Right kidney (tissue), 9 donors: Measurements from ENCODE around the gene FAN1.
"Not testable (repeated sequence)": the region's sequence is repeated elsewhere in the genome, so short reads cannot be mapped to it uniquely, and the experiment has no call there.

Experiments used
- DNase-seq: peaks from one replicate; pipeline ENCODE4 v3.0.0-alpha.2; 2016
- long read RNA-seq, 8 donors: transcript quantifications; one replicate each; lab custom pipeline, GENCODE V29; 2026

FAN1 gene
- long read RNA-seq, donor 1, full-length matches to known transcripts, result 2 of 14 reads
- long read RNA-seq, donor 1, partial matches to known transcripts, result 5 of 14 reads
- long read RNA-seq, donor 1, other reads (novel, unspliced or antisense), result 7 of 14 reads
- long read RNA-seq, donor 2, full-length matches to known transcripts, result 1 of 1 reads
- long read RNA-seq, donor 2, partial matches to known transcripts, result 0 of 1 reads
- long read RNA-seq, donor 2, other reads (novel, unspliced or antisense), result 0 of 1 reads
- long read RNA-seq, donor 3, full-length matches to known transcripts, result 3 of 8 reads
- long read RNA-seq, donor 3, partial matches to known transcripts, result 5 of 8 reads
- long read RNA-seq, donor 3, other reads (novel, unspliced or antisense), result 0 of 8 reads
- long read RNA-seq, donor 4, partial matches to known transcripts, result 7 of 8 reads
- long read RNA-seq, donor 4, other reads (novel, unspliced or antisense), result 0 of 8 reads
- long read RNA-seq, donor 5, partial matches to known transcripts, result 5 of 6 reads
- long read RNA-seq, donor 5, other reads (novel, unspliced or antisense), result 0 of 6 reads
- long read RNA-seq, donor 6, full-length matches to known transcripts, result 7 of 18 reads
- long read RNA-seq, donor 6, partial matches to known transcripts, result 11 of 18 reads
- long read RNA-seq, donor 6, other reads (novel, unspliced or antisense), result 0 of 18 reads
- long read RNA-seq, donor 7, result 0 reads
- long read RNA-seq, donor 8, full-length matches to known transcripts, result 4 of 12 reads
- long read RNA-seq, donor 8, partial matches to known transcripts, result 0 of 12 reads
- long read RNA-seq, donor 8, other reads (novel, unspliced or antisense), result 8 of 12 reads

DNA sequence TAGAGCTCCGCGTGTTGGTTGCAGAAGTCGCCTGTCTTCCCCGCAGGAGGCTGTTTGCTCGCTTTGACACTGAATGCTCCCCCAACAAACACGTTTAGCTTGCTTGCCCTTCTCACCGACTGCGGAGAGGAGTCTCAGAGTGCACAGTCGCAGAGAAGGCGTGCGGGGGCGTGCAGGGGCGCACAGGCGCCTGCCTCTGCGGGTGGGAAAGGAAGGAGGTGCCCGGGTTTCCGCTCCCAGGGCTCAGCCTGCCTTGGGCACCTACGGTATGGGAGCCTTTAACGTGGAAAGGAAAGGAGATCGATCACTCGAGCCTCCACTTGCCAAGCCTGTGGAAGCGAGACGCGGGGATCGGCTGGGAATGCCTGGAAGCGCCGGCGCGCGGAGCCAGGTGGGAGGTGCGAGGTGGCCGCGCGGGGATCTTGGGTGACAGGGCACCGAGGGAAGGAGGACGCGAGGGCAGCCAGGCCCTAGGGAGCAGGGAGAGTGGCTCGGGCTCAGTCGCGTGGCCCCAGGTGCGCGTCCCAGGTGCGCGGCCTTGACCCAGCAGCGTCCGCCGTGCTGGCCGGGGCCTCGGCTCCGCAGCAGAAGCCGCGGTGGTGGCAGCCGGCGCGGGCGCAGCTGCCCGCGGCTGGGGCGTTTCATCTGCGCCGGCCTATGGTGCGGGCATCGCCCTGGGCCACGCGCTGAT is at the start of gene FAN1:
TSS of gene FAN1 (plus strand) at position 419 of the 691 bp plus-strand sequence. CDS start 749 bp downstream, outside the sequence.
- DNase-seq, result peak; percentile 92

DNA sequence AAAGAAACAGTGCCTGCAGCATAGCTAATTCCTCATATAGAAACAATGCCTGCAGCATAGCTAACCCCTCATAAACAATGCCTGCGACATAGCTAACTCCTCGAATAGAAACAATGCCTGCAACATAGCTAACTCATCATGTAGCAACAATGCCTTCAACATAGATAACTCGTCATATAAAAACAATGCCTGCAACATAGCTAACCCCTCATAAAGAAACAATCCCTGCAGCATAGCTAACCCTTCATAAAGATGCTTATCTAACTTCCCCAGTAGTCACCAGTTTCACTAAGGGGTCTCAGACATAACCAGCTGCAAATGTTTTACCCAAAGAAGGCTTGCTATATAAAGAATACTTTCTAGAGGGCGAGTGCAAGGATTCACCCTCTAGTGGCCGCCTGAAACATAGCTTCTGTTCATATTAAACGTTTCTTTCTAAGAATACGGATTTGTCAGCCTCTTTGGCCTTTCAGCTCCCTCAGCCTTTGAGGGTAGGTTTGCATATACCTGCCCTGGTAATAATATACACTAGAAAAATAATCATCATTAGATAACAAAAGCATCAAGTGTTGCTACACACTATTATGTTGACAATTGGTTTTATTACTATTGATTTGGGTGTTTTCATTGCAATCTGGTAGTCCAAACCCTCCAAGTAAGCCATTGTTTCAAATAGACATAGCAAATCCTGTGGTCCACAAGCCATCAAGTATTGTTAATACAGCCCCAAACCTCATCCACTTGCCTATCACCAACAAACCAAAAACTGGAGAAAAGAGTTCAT is 44.4 kb upstream of the FAN1 start:
- DNase-seq, result peak; percentile 4

DNA sequence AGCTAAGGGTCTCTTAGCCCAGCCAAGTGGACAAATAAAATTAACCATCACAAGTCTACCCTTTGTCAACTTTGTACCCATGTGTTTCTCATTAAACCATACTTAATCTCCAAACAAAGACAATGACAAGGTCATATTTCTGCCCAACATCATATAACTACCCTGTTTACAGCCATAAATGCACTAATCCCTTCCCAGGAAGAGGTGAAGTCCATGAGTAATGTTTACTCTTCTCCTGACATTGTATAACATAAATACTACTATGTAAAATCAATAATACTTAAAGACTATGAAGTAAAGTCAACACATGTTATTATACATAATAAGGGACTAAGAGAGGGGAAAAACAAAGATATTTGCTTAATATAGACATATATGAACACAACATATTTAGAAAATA is 38.5 kb upstream of the FAN1 start:
- no peak for DNase-seq

DNA sequence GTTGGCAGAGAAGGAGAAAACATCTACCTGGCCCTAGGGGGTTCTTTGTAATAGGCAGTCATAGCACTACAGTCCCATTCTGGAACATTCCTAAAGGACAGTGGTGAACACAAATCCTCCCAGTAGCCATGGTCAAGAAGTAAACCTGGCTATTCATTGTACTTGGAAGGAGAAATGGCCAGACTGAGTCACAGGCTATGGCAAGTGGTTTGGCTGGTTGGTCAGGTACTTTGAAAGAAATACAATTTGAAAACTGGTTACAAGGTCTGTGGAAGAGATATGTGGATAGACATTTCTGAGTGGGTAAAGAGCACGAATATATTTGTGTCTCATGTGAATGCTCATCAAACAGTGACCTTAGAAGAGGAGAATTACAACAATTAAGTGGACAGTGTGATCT is 33.0 kb upstream of the FAN1 start:
- DNase-seq, result no peak

DNA sequence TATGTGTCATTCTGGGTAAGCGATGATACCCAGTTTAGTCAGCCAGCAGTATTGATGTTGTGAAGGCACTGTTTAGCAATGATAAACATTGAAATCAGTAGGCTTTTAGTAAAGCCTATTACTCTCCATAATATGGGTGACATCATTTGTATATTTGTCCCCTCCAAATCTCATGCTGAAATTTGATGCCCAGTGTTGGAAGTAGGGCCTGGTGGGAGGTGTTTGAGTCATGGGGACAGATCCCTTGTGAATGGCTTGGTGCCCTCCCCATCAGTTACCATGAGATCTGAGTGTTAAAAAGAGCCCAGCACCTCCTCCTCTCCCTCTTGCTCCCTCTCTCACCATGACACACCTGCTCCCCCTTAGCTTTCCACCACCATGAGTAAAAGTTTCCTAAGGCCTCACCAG is 31.4 kb upstream of the FAN1 start:
- DNase-seq, result no peak

DNA sequence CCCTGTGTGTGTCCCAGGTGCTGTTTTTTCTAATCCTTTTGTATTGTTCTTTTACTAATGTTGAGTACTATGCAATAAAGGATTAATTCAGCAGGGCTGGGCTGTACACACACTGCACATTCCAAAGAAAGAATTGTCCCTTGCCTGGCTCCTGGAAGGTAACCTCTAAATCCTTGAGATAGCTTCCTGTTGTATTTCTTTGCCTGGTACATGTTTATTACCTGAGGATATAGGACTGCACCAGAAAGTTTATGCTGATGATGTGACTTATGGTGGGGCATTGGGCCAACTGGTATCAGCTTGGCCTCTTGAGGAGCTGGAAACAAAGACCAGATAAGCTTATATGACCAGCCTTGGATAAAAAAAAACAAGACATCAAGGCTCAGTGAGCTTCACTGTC is 26.6 kb upstream of the FAN1 start:
- DNase-seq, result no peak

DNA sequence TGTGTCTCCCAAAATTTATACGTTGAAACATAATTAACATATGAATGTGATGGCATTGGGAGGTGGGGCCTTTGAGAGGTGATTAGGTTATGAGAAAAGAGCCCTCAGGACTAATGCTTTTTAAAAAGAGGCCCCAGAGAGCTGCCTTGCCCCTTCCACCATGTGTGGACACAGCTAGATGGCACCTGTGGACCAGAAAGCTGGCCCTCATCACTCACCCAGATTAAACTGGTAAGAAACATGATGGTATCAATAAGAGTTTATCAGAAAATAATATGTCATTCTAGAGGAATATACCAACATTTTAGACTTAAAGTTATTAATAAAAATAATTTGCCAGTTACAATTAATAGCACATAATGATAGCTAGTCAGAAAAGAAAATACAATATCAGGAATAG is 25.2 kb upstream of the FAN1 start:
- no peak for DNase-seq

DNA sequence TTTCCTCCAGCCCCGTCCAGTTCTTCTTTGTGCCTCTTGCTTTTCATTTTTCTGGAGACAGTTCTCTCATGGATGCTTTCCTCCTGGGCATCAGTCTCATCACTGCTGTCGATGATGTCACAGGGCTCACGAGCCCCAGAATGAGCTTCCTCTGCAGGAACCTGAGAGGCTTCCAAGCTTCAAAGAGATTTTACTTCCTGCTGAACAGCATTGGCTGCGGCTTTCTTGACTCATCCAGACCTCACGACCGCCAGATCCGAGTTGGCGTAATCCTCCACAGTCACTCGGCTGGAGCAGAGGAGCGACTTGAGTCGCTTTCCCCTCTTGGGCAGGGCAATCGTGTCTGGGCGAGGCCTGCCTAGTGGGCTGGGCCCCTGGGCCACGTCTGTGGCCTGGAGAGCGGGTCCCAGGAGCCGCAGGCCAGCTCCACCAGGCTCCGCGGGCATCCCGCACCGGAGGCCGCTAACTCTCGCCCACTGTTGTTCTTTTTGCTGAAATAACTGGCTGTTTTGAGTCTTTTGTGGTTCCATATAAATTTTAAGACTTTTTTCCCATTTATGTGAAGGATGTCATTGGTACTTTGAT is 20.8 kb upstream of the FAN1 start:
- DNase-seq, result no peak

DNA sequence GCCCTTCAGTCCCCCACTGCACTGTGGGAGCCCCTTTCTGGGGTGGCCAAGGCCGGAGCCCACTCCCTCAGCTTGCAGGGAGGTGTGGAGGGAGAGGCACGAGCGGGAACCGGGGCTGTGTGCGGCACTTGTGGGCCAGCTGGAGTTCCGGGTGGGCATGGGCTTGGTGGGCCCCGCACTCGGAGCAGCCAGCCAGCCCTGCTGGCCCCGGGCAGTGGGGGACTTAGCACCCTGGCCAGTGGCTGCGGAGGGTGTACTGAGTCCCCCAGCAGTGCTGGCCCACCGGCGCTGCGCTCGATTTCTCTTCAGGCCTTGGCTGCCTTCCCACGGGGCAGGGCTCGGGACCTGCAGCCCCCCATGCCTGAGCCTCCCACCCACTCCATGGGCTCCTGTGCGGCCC is 20.0 kb upstream of the FAN1 start:
- DNase-seq, result not testable (repeated sequence)

DNA sequence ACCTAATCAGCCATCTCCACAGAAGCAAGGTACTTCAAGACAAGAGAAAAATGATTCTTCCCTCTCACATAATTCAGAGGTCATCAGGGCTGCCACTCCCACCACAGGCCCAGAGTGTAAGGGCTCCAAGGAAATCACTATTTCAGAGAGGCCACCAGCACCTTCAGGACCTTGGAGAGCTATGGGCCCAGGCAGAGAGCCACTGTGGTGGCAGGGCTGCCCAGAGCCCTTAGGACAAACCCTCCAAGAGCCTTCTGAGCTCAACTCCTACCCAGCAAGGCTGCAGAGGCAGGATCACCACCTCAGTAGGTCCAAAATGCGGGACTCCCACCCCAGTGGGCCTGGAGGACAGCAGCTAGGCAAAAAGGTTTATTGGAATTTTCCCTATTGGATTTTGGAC is 17.9 kb upstream of the FAN1 start:
- no peak for DNase-seq

DNA sequence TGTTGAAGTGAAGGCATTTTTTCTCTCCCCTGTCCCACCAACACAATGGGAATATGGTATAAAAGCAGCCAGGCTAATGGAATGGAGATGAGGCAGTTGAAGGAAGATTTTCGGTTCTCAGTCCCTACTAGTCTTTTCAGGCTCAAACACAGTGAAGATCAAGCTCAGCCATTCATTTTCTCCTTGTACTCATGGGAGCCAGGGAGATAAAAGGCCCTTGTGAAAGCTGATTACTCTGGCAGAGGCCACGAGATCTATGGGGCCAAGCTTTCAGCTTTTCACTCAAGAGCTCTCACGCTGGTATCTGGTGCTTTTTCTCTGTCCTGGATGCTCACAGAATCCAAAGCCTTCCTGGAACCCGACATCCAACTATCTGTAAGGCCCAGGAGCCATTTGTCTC is 14.5 kb upstream of the FAN1 start:
- no peak for DNase-seq

DNA sequence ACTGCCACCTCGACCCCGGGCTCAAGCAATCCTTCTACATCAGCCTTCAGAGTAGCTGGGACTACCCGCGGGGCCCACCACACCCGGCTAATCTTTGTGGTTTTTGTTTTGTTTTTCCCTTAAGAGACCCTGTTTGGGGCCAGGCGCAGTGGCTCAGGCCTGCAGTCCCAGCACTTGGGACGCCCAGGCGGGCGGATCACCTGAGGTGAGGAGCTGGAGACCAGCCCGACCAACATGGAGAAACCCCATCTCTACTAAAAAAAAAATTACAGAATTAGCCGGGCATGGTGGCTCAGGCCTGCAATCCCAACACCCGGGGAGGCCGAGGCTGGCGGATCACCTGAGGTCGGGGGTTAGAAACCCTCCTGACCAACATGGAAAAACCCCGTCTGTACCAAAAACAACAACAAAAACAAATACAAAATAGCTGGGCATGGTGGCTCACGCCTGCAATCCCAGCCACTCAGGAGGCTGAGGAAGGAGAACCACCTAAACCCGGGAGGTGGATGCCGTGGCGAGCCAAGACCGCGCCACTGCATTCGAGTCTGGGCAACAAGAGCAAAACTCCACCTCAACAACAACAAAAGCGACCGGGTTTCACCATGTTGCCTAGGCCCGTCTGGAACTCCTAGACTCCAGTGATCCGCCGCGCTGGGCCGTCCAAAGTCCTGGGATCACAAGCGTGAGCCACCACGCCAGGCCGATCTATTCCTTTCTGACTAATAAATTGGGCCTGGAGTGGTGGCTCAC is 8.1 kb upstream of the FAN1 start:
- no peak for DNase-seq

DNA sequence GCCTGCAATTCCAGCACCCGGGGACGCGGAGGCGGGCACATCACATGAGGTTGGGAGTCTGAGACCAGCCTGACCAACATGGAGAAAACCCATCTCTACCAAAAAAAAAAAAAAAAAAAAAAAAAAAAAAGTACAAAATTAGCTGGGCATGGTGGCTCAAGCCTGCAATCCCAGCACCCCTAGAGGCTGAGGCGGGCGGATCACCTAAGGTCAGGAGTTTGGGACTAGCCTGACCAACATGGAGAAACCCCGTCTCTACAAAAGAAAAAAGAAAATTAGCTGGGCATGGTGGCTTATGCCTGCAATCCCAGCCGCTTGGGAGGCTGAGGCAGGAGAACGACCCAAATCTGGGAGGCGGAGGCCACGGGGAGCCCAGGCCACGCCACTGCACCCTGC is 7.5 kb upstream of the FAN1 start:
- no peak for DNase-seq

DNA sequence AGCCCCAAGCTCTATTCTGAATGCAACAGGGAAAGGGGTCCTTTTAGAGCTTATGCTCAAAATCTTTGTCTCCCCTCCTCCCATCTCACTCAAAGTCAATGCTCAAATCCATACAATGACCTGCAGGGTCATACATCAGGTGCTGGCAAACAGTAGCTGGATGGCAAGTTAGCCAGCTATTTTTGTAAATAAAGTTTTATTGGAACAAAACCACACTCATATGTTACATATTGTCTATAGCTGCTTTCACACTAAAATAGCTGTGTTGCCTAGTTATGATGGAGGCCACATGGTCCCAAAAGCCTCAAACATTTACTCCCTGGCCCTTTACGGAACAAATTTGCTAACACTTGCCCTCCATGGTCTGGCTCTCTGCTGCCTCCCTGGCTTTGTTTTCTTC is 1.8 kb upstream of the FAN1 start:
- DNase-seq, result no peak

DNA sequence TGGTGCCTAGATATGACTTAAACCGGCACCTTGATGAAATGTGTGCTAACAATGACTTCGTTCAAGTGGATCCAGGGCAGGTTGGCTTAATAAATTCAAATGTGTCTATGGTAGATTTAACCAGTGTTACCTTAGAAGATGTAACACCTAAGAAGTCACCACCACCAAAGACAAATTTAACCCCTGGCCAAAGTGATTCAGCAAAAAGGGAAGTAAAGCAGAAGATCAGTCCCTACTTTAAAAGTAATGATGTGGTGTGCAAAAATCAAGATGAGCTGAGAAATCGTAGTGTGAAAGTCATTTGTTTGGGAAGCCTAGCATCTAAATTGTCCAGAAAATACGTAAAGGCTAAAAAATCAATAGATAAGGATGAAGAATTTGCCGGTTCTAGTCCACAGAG is 1.1 kb downstream of the FAN1 start:
- no peak for DNase-seq

DNA sequence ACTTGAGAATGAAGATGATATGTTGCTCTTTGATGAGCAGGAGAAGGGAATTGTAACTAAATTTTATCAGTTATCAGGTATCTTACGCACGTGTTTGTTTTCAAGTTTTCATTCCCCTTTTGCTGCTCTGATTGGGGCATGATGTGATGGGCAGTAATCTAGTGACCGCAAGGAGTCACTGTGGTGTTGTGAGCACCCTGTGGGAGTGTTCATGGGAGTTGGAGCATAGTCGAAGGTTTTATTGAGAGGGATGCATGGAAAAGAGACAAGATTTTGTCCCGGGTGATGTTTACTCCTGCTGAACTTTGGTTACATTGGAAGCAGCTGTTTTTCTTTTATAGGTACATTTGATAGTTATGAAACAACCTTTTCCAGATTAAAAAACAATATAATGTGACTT is 2.1 kb downstream of the FAN1 start:
- no peak for DNase-seq

DNA sequence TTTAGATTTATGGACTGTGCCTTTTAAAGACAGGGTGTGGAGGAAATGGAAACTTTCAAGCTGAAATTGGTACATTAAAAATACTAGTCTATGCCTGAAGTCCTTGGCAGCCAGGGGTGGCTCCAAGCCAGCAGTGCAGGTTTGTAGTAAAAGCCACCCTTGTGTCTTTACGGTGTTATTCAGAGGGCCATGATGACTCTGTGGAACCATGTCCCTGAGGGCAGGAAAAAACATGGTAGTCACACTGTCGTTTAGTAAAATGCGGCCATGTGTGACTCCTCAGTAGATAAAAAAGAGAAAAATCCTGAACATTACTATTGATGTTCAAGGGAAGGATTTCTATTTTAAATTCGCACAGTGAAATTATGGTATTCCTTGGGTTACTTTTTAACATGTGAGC is 2.7 kb downstream of the FAN1 start:
- no peak for DNase-seq

DNA sequence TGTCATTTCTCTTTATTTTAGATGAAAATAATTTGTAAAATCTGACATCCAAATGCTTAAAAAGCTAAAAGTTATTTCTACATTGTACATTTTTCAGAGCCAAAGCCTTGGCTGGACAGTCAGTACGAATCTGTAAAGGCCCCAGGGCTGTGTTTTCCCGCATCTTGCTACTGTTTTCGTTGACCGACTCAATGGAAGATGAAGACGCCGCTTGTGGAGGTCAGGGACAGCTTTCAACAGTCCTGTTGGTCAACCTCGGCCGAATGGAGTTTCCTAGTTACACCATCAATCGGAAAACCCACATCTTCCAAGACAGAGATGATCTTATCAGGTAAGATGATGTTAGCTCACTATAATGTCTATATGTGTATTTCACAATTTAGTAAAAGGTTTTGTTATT is 10.0 kb downstream of the FAN1 start:
- no peak for DNase-seq

DNA sequence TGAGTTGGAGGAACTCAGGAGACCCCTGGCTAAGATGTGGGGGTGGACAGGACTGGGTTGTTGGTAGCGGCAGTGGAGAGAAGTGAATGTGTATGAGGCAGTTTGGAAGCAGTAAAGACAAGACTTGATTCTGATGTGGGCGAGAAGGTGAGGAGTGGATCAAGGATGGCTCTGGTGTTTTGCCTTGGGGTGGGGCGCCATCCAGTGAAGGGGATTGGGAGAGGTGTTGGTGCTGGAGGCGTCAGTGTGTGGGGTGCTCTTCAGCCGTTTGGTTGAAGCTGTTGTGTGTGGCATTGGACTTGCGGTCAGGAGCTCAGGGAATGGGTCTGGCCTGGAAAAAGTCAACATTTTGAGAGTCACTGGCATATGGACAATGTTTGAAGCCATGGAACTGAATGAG is 13.3 kb downstream of the FAN1 start:
- no peak for DNase-seq

DNA sequence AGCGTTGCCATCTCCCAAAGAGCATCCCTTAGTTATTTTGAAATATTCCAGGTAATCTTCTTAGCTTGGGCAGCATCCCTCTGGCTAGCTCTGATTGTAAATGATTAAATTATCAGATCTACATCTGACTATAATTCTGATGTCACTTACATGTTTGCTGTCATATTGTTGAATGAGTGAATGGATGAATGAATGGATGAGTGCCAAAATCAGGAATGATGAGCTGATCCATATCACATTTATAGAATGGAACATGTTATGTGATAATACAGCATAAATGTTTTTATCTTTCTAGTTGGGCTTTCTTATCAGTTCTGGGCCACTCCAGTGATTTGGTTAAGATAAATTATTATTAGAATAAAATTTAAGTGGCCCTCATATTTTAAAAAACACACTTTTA is 14.0 kb downstream of the FAN1 start:
- DNase-seq, result no peak

DNA sequence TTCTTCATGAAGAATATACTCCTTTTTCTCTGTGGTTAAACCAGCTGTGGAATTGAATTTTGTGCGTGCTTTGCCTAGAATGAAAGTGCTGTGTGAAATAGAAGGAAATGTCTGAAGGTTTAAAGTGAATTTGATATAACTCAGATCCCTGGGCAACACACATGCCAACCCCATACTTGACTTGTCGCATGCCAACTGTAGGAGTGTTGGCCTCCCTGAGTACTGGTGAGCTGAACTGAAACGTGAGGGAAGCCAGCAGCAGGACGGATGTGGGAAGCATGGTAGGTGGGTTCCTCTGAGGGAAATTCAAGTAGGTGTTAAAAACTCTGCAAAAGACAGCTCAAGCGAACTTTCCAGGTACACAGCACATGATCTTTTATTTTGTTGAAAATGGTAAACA is 14.7 kb downstream of the FAN1 start:
- DNase-seq, result no peak
